Measurements from ENCODE around the gene DUSP28. TPM values are rescaled to one million over a fixed set of nuclear protein-coding genes. Genes with fewer than 3 reads are reported as not detected.

DUSP28 gene
- total RNA-seq, 1 experiment from 2014 or later, result 2.2 TPM

- Histone ChIP-seq H3K4me1 (no peaks in the 10 kb centered on the region), H3K9me3 (peaks cover 14% of the 10 kb centered on the region), H3K36me3 (ENCODE audit: control insufficient read depth, insufficient read depth, low read length) (peaks cover 3% of the 10 kb centered on the region), H3K4me3 (ENCODE audit: low read depth, low read length) (no peak overlapping the region), H3K27me3 (replicated peaks; ENCODE audit: control insufficient read depth, insufficient read depth, low read length) (no peaks in the 10 kb centered on the region)
- CTCF ChIA-PET, result no interaction called here
- Mint-ChIP-seq H3K4me1 (ENCODE audit: low read depth, unreplicated experiment) (no peaks in the 10 kb centered on the region), H3K27ac (ENCODE audit: unreplicated experiment) (no peak overlapping the region), H3K4me3 (ENCODE audit: unreplicated experiment) (no peak overlapping the region), H3K27me3 (ENCODE audit: insufficient read depth, unreplicated experiment) (no peaks in the 10 kb centered on the region), H3K9me3 (ENCODE audit: unreplicated experiment) (peaks cover 41% of the 10 kb centered on the region), H3K36me3 (ENCODE audit: insufficient read depth, unreplicated experiment) (peaks cover 17% of the 10 kb centered on the region)
- DNase-seq, result no peak
- POLR2A ChIA-PET, result no interaction called here
- TF ChIP-seq, protein P1, sequence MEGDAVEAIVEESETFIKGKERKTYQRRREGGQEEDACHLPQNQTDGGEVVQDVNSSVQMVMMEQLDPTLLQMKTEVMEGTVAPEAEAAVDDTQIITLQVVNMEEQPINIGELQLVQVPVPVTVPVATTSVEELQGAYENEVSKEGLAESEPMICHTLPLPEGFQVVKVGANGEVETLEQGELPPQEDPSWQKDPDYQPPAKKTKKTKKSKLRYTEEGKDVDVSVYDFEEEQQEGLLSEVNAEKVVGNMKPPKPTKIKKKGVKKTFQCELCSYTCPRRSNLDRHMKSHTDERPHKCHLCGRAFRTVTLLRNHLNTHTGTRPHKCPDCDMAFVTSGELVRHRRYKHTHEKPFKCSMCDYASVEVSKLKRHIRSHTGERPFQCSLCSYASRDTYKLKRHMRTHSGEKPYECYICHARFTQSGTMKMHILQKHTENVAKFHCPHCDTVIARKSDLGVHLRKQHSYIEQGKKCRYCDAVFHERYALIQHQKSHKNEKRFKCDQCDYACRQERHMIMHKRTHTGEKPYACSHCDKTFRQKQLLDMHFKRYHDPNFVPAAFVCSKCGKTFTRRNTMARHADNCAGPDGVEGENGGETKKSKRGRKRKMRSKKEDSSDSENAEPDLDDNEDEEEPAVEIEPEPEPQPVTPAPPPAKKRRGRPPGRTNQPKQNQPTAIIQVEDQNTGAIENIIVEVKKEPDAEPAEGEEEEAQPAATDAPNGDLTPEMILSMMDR (IDR thresholded peaks at IDR 0.05; ENCODE audit: insufficient read depth in 1 of 2, low read depth in 1 of 2, low read length in 1 of 2, severe bottlenecking in 1 of 2, unreplicated experiment in 1 of 2), result no peak
- intact Hi-C loops (cut with micrococcal nuclease; ENCODE audit: unreplicated experiment), result no loop called here
- BruUV-seq (replicated peaks), result no TSS peak
These were observed 31.6 kb upstream of the DUSP28 start for GRCh38 chr2:240528406-240529040.

GRCh38 chr2:240529344-240529999 lies 30.7 kb upstream of the DUSP28 start:
- H3K27ac Mint-ChIP-seq (ENCODE audit: unreplicated experiment), result no peak overlapping the region
- no peaks in the 10 kb centered on the region for H3K27me3 Mint-ChIP-seq (ENCODE audit: insufficient read depth, unreplicated experiment)
- no peak overlapping the region for H3K4me3 ChIP-seq (ENCODE audit: low read depth, low read length)
- POLR2A ChIA-PET, result no interaction called here
- H3K9me3 ChIP-seq, result peaks cover 14% of the 10 kb centered on the region
- H3K27me3 ChIP-seq (replicated peaks; ENCODE audit: control insufficient read depth, insufficient read depth, low read length), result no peaks in the 10 kb centered on the region
- no TSS peak for BruUV-seq (replicated peaks)
- H3K4me1 Mint-ChIP-seq (ENCODE audit: low read depth, unreplicated experiment), result no peaks in the 10 kb centered on the region
- H3K36me3 ChIP-seq (ENCODE audit: control insufficient read depth, insufficient read depth, low read length), result peaks cover 3% of the 10 kb centered on the region
- CTCF ChIA-PET, result no interaction called here
- H3K36me3 Mint-ChIP-seq (ENCODE audit: insufficient read depth, unreplicated experiment), result peaks cover 16% of the 10 kb centered on the region
- H3K4me1 ChIP-seq, result no peaks in the 10 kb centered on the region
- intact Hi-C loops (cut with micrococcal nuclease; ENCODE audit: unreplicated experiment), result no loop called here
- H3K4me3 Mint-ChIP-seq (ENCODE audit: unreplicated experiment), result no peak overlapping the region
- DNase-seq, result no peak
- H3K9me3 Mint-ChIP-seq (ENCODE audit: unreplicated experiment), result peaks cover 41% of the 10 kb centered on the region
- TF ChIP-seq, protein P1 (IDR thresholded peaks at IDR 0.05; ENCODE audit: insufficient read depth in 1 of 2, low read depth in 1 of 2, low read length in 1 of 2, severe bottlenecking in 1 of 2, unreplicated experiment in 1 of 2), result no peak

GRCh38 chr2:240530181-240530580 lies 30.0 kb upstream of the DUSP28 start:
- H3K36me3 Mint-ChIP-seq (ENCODE audit: insufficient read depth, unreplicated experiment), result peaks cover 11% of the 10 kb centered on the region
- no peak for DNase-seq
- H3K4me1 Mint-ChIP-seq (ENCODE audit: low read depth, unreplicated experiment), result no peaks in the 10 kb centered on the region
- Histone ChIP-seq H3K4me1 (0 out of 2 replicates have a peak, but pooled peaks cover 2% of the 10 kb centered on the region), H3K4me3 (ENCODE audit: low read depth, low read length) (no peak overlapping the region), H3K36me3 (ENCODE audit: control insufficient read depth, insufficient read depth, low read length) (peaks cover 3% of the 10 kb centered on the region), H3K27me3 (replicated peaks; ENCODE audit: control insufficient read depth, insufficient read depth, low read length) (no peaks in the 10 kb centered on the region), H3K9me3 (peaks cover 13% of the 10 kb centered on the region)
- BruUV-seq (replicated peaks), result no TSS peak
- H3K4me3 Mint-ChIP-seq (ENCODE audit: unreplicated experiment), result no peak overlapping the region
- no peak overlapping the region for H3K27ac Mint-ChIP-seq (ENCODE audit: unreplicated experiment)
- no peaks in the 10 kb centered on the region for H3K27me3 Mint-ChIP-seq (ENCODE audit: insufficient read depth, unreplicated experiment)
- POLR2A ChIA-PET, result no interaction called here
- H3K9me3 Mint-ChIP-seq (ENCODE audit: unreplicated experiment), result peaks cover 35% of the 10 kb centered on the region
- CTCF ChIA-PET, result no interaction called here
- intact Hi-C loops (cut with micrococcal nuclease; ENCODE audit: unreplicated experiment), result no loop called here
- TF ChIP-seq, protein P1 (IDR thresholded peaks at IDR 0.05; ENCODE audit: insufficient read depth in 1 of 2, low read depth in 1 of 2, low read length in 1 of 2, severe bottlenecking in 1 of 2, unreplicated experiment in 1 of 2), result no peak
